GM12865 (cell line): Measurements from ENCODE around the gene ZNF148.

Source experiments
- DNase-seq: peaks from one replicate; pipeline ENCODE4 v3.0.0; 2010; ENCODE audit warnings: low read depth
- H3K4me3 ChIP-seq: 2 replicates; pipeline ENCODE4 v1.5.1; 2011; ENCODE audit warnings: mild to moderate bottlenecking, low read depth, low read length, control low read depth
- CTCF ChIP-seq: IDR thresholded peaks from 2 replicates; pipeline ENCODE4 v1.5.1; 2011; ENCODE audit warnings: low read length, control low read depth, low read depth, inconsistent platforms; ENCODE audit not compliant: insufficient read depth; ENCODE audit errors: missing control alignments

The ZNF148 gene

DNA sequence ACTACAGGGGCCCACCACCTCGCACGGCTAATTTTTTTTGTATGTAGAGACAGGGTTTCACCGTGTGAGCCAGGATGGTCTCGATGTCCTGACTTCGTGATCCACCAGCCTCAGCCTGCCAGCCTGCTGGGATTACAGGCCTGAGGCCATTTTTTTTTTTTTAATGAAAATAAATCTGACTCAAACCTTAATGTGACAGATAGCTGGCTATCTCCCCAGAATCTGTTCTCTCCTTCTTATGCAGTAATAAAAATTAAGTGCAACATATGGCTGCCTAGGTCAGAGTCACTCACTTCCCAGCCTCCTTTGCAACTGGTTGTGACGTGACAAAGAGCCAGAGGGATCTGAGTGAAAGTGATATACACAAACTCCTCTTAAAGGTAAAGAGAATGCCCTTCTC, 53.0 kb downstream of the ZNF148 start:
- no peak for TF ChIP-seq CTCF
- no peak for DNase-seq
- H3K4me3 ChIP-seq, result no peak overlapping the region

DNA sequence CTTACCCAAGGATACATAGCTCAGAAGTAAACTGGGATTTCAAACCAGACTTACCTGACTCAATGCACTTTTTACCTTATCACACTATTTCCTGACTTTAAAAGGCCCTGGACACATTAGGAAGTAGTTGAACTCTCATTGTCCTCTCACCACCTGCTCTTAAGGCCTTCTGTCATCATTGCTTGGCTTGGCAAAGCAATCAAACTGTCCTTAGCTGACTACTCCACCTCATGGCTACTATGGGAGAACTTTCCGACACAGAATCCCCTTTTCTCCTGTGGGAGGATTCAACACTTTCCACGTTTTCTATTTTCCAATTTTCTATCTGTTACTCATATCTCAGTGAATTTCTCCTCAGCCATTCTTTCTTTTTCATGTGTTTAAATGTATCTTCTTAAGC, 55.4 kb downstream of the ZNF148 start:
- DNase-seq, result no peak
- TF ChIP-seq CTCF, result no peak
- no peak overlapping the region for H3K4me3 ChIP-seq

- no peak for TF ChIP-seq CTCF
- H3K4me3 ChIP-seq, result no peak overlapping the region
- no peak for DNase-seq
These were observed 56.3 kb downstream of the ZNF148 start for GRCh38 chr3:125318871-125319270.

DNA sequence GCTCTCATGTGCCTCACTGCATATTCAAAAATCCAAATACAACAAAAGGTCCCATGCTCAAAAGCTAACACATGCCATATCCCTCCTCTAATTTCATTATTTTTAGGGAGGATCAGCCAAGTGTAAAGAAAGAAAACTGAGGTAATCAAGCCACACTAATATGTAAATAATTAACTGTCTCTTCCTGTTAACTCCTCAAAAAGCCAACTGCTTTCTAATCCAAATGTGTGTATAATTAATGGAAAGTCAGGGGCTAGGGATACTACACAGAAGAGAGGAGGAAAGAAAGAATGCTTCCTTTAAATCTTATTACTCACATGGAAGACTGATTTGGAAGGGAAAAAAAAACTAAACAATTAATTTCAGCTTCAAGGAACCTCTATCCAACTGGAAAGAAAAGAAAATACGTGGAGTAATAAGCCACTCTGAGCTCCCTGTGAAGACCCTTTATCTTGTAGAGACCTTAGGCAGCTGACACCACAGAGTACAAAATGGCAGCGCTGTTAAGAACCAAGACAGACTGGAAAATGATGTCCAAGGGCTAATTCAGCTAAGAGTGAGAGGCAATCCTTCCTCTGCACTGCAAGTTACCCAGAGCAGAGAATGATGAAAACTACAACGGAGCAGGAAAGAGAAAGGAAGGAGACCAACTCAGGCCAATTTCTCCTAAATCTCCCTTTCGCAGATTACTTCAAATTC, 56.8 kb downstream of the ZNF148 start:
- TF ChIP-seq CTCF, result no peak
- no peak for DNase-seq
- no peak overlapping the region for H3K4me3 ChIP-seq

DNA sequence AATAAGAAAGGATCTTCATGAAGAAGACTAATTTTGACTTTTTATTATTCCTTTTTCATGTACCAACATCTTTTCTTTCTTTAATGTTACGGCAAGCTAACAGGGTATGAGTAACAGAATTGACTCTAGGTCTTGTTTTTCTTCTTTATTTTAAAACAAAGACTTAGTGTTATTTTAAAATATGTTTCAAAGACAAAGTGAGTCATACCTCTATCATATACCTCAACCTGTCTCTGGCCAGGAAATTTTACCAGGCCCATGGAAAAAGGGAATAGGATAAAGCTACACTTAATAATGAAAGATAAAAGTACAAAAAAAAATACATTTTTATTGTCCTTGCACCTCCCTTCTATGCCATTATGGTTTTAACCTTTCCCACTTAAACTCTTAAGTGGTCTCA, 57.4 kb downstream of the ZNF148 start:
- no peak for TF ChIP-seq CTCF
- DNase-seq, result no peak
- no peak overlapping the region for H3K4me3 ChIP-seq

- H3K4me3 ChIP-seq, result no peak overlapping the region
- DNase-seq, result no peak
- no peak for TF ChIP-seq CTCF
These were observed 58.2 kb downstream of the ZNF148 start for GRCh38 chr3:125316949-125317348.

- TF ChIP-seq CTCF, result no peak
- no peak for DNase-seq
- no peak overlapping the region for H3K4me3 ChIP-seq
These were observed 58.9 kb downstream of the ZNF148 start for GRCh38 chr3:125316246-125316645.
